Keratinocyte (primary cell): Measurements from ENCODE around the gene PARM1. TPM values are rescaled to one million over a fixed set of nuclear protein-coding genes. Genes with fewer than 3 reads are reported as not detected.

Source experiments
- DNase-seq: peaks from one replicate; pipeline ENCODE4 v3.0.0-alpha.2; 2011; ENCODE audit warnings: low read depth, missing footprints, low spot score
- FAIRE-seq: peaks from 2 replicates; lab custom pipeline; 2011; peaks lifted over from hg19 to GRCh38; lab: Jason Lieb, UNC
- H2AFZ ChIP-seq: 2 replicates; pipeline ENCODE4 v1.6.0; 2012; ENCODE audit warnings: low read length, control low read depth, inconsistent platforms; ENCODE audit not compliant: control insufficient read depth
- H3K27ac ChIP-seq: 2 replicates; pipeline ENCODE4 v1.5.1; 2011; ENCODE audit warnings: low read length; ENCODE audit not compliant: control insufficient read depth, insufficient read depth
- H3K27me3 ChIP-seq: 3 replicates; pipeline ENCODE4 v1.6.0; 2011; ENCODE audit warnings: low read length; ENCODE audit not compliant: control insufficient read depth, insufficient read depth; ENCODE audit errors: extremely low read depth
- H3K36me3 ChIP-seq, 2 experiments: 2 replicates in 1 of 2; 3 replicates in 1 of 2; pipeline ENCODE4 v1.5.1; 2011; ENCODE audit warnings: low read length in 2 of 2, mild to moderate bottlenecking in 1 of 2; ENCODE audit not compliant: control insufficient read depth in 2 of 2, insufficient read depth in 2 of 2; ENCODE audit errors: extremely low read depth in 1 of 2
- H3K4me1 ChIP-seq: 3 replicates; pipeline ENCODE4 v1.5.1; 2011; ENCODE audit warnings: low read length; ENCODE audit not compliant: control insufficient read depth, insufficient read depth; ENCODE audit errors: extremely low read depth
- H3K4me2 ChIP-seq: 3 replicates; pipeline ENCODE4 v1.6.0; 2011; ENCODE audit warnings: low read depth, low read length; ENCODE audit not compliant: control insufficient read depth, insufficient read depth; ENCODE audit errors: extremely low read depth
- H3K4me3 ChIP-seq, 3 experiments: fragments of 200-600 bp in 1 of 3; sonication (generic) in 1 of 3; 2 replicates in 2 of 3; 3 replicates in 1 of 3; pipeline ENCODE4 v1.5.1; 2011 to 2016; ENCODE audit warnings: low read length in 3 of 3, mild to moderate bottlenecking in 3 of 3, control low read depth in 2 of 3, inconsistent platforms in 1 of 3, low read depth in 1 of 3, mixed read lengths in 1 of 3, mixed run types in 1 of 3, moderate library complexity in 1 of 3; ENCODE audit not compliant: control insufficient read depth in 2 of 3, insufficient read depth in 2 of 3; ENCODE audit errors: extremely low read depth in 1 of 3
- H3K79me2 ChIP-seq: 2 replicates; pipeline ENCODE4 v1.6.0; 2012; ENCODE audit warnings: low read length; ENCODE audit not compliant: control insufficient read depth, insufficient read depth
- H3K9ac ChIP-seq: 3 replicates; pipeline ENCODE4 v1.6.0; 2011; ENCODE audit warnings: low read length; ENCODE audit not compliant: control insufficient read depth, insufficient read depth; ENCODE audit errors: extremely low read depth
- H3K9me1 ChIP-seq: 3 replicates; pipeline ENCODE4 v1.6.0; 2011; ENCODE audit warnings: low read length; ENCODE audit not compliant: control insufficient read depth, insufficient read depth; ENCODE audit errors: extremely low read depth
- H3K9me3 ChIP-seq: 2 replicates; pipeline ENCODE4 v1.5.1; 2012; ENCODE audit warnings: low read depth, low read length; ENCODE audit not compliant: control insufficient read depth
- H4K20me1 ChIP-seq: 3 replicates; pipeline ENCODE4 v1.6.0; 2011; ENCODE audit warnings: low read length; ENCODE audit not compliant: control insufficient read depth, insufficient read depth; ENCODE audit errors: extremely low read depth
- EZH2 ChIP-seq: IDR thresholded peaks from one replicate; pipeline ENCODE4 v1.6.1; 2012; ENCODE audit warnings: inconsistent platforms, mild to moderate bottlenecking, low read length, moderate library complexity
- dilution Hi-C: fragments of 300-500 bp; cut with MboI; formaldehyde crosslinking; loops from one replicate; pipeline ENCODE4 v1.7.0; 2020; ENCODE audit warnings: low sequenced_read_pairs; ENCODE audit not compliant: extremely low pct_ligation_motif_present
- polyA plus RNA-seq, 5 experiments: library from polyadenylated mRNA; depleted of rRNA in 3 of 5; stranded (reverse) in 3 of 5; stranded (forward) in 1 of 5; unstranded in 1 of 5; fragments of >200 nt; gene quantifications; 1 replicate in 1 of 5; 2 replicates in 3 of 5; 3 replicates in 1 of 5; pipeline versions ENCODE4 v1.2.1 to v1.2.3, GENCODE V29; 2011 to 2012; ENCODE audit warnings: missing spikeins in 2 of 5, low read depth in 1 of 5, low replicate concordance in 1 of 5
- TF ChIP-seq, protein P1 (sequence below), 3 experiments: IDR thresholded peaks in 1 of 3; conservative IDR thresholded peaks in 1 of 3; optimal IDR thresholded peaks in 1 of 3; 2 replicates in 2 of 3; 3 replicates in 1 of 3; pipeline versions ENCODE3 to v1.5.1; 2011; ENCODE audit warnings: low read length in 3 of 3, mild to moderate bottlenecking in 3 of 3, moderate library complexity in 2 of 3, control low read depth in 1 of 3, inconsistent platforms in 1 of 3; ENCODE audit not compliant: insufficient read depth in 2 of 3; ENCODE audit errors: extremely low read depth in 1 of 3

Gene PARM1
- polyA plus RNA-seq, 1 donor (not counting 4 experiments of a cell fraction or from before 2014, with no cell fraction given): 0.05 TPM

DNA sequence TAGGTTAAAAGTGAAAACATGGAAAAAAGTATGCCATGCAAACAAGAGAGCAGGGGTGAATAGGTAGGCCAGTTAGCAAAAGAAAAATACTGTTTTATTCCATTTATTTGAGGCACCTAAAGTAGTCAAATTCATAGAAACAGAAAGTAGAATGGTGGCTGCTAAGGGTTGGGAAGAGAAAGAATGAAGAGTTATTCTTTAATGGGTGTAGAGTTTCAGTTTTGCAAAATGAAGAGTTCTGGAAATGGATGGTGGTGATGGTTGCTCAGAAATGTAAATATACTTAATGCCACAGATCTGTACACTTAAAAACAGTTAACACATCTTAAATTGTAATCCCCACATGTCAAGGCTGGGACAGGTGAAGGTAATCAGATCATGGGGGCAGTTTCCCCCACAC lies 29.7 kb downstream of the PARM1 start:
- H3K27me3 ChIP-seq: no peaks in the 10 kb centered on the region
- no peaks in the 10 kb centered on the region for H3K79me2 ChIP-seq
- H3K9me1 ChIP-seq: no peaks in the 10 kb centered on the region
- no peak overlapping the region for H2AFZ ChIP-seq
- no peaks in the 10 kb centered on the region for H3K4me1 ChIP-seq
- dilution Hi-C loops: no loop called here
- H4K20me1 ChIP-seq: no peaks in the 10 kb centered on the region
- no peak overlapping the region for H3K4me3 ChIP-seq
- no peaks in the 10 kb centered on the region for H3K9me3 ChIP-seq
- TF ChIP-seq, protein P1, sequence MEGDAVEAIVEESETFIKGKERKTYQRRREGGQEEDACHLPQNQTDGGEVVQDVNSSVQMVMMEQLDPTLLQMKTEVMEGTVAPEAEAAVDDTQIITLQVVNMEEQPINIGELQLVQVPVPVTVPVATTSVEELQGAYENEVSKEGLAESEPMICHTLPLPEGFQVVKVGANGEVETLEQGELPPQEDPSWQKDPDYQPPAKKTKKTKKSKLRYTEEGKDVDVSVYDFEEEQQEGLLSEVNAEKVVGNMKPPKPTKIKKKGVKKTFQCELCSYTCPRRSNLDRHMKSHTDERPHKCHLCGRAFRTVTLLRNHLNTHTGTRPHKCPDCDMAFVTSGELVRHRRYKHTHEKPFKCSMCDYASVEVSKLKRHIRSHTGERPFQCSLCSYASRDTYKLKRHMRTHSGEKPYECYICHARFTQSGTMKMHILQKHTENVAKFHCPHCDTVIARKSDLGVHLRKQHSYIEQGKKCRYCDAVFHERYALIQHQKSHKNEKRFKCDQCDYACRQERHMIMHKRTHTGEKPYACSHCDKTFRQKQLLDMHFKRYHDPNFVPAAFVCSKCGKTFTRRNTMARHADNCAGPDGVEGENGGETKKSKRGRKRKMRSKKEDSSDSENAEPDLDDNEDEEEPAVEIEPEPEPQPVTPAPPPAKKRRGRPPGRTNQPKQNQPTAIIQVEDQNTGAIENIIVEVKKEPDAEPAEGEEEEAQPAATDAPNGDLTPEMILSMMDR (optimal IDR thresholded peaks at IDR 0.05 in 1 of 3, IDR thresholded peaks at IDR 0.05 in 1 of 3, conservative IDR thresholded peaks at IDR 0.05 in 1 of 3; ENCODE audit: extremely low read depth in 1 of 3, insufficient read depth in 2 of 3, low read length in 3 of 3): no peak
- TF ChIP-seq EZH2: no peak
- H3K4me2 ChIP-seq: no peak overlapping the region
- FAIRE-seq (no peak), DNase-seq (no peak)
- H3K36me3 ChIP-seq: no peaks in the 10 kb centered on the region
- no peak overlapping the region for H3K9ac ChIP-seq
- no peak overlapping the region for H3K27ac ChIP-seq

DNA sequence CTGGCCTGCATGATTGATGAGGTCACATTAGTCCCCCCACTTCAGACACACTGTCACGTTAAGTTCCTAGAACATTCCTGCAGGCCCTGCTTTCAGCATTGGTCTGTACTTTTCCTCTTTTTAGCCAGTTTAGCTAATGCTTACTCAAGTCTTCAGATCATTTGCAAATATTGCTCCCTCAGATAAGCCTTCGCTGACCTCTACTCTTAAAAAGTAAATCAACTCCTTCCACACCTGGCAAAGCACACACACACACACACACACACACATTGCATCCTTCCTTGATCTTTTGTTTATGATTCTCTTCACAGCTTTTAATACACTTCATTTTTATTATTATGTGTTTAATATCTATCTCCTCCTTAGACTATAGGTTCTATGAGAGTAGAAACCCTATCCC lies 31.4 kb downstream of the PARM1 start:
- Histone ChIP-seq H3K9ac (no peak overlapping the region), H3K79me2 (no peaks in the 10 kb centered on the region), H3K9me1 (no peaks in the 10 kb centered on the region), H3K4me2 (no peak overlapping the region), H3K27ac (no peak overlapping the region), H3K4me3 (no peak overlapping the region), H3K36me3 (no peaks in the 10 kb centered on the region), H3K27me3 (no peaks in the 10 kb centered on the region), H4K20me1 (no peaks in the 10 kb centered on the region), H2AFZ (no peak overlapping the region), H3K9me3 (no peaks in the 10 kb centered on the region), H3K4me1 (no peaks in the 10 kb centered on the region)
- FAIRE-seq: no peak
- no peak for TF ChIP-seq EZH2
- TF ChIP-seq, protein P1 (optimal IDR thresholded peaks at IDR 0.05 in 1 of 3, IDR thresholded peaks at IDR 0.05 in 1 of 3, conservative IDR thresholded peaks at IDR 0.05 in 1 of 3; ENCODE audit: extremely low read depth in 1 of 3, insufficient read depth in 2 of 3, low read length in 3 of 3): no peak
- dilution Hi-C loops: no loop called here
- DNase-seq: no peak
